Gastrocnemius medialis (tissue), 4 donors: ENCODE measurements around the gene ABCB9. TPM values are rescaled to one million over a fixed set of nuclear protein-coding genes. Genes with fewer than 3 reads are reported as not detected.

Experiments
- ATAC-seq, 2 donors: fragments of 150-250 bp; one replicate each; pipeline ENCODE4 v1.9.1; 2016
- DNase-seq, 2 donors: peaks; one replicate each; pipeline ENCODE4 v3.0.0-alpha.2; 2019
- H3K27ac ChIP-seq, 4 donors: fragments of 200-600 bp; sonication (generic); 1 replicate in 1 of 4; 2 replicates in 3 of 4; pipeline ENCODE4 v1.5.1; 2016 to 2018; ENCODE audit warnings: mild to moderate bottlenecking in 2 of 4, moderate library complexity in 1 of 4
- H3K27me3 ChIP-seq, 3 donors: fragments of 200-600 bp; sonication (generic) in 2 of 3; 1 replicate in 1 of 3; 2 replicates in 2 of 3; pipeline versions ENCODE4 v1.5.1 to v1.6.0; 2016 to 2019; ENCODE audit warnings: mild to moderate bottlenecking in 1 of 3, moderate library complexity in 1 of 3
- H3K36me3 ChIP-seq, 2 donors: fragments of 200-600 bp; sonication (generic) in 1 of 2; one replicate each; pipeline ENCODE4 v1.5.1; 2017 to 2018
- H3K4me1 ChIP-seq, 2 donors: fragments of 200-600 bp; sonication (generic) in 1 of 2; one replicate each; pipeline ENCODE4 v1.5.1; 2016 to 2017; ENCODE audit warnings: mild to moderate bottlenecking in 2 of 2
- H3K4me3 ChIP-seq, 4 donors: fragments of 200-600 bp; sonication (generic) in 3 of 4; 1 replicate in 1 of 4; 2 replicates in 3 of 4; pipeline ENCODE4 v1.5.1; 2016 to 2019; ENCODE audit warnings: mild to moderate bottlenecking in 2 of 4
- H3K9me3 ChIP-seq, 3 donors: fragments of 200-600 bp; sonication (generic) in 2 of 3; 1 replicate in 1 of 3; 2 replicates in 2 of 3; pipeline ENCODE4 v1.5.1; 2016 to 2019
- CTCF ChIP-seq, 5 experiments: fragments of 450-650 bp in 3 of 5; fragments of 200-600 bp in 2 of 5; sonication (generic) in 2 of 5; IDR thresholded peaks in 4 of 5; conservative IDR thresholded peaks in 1 of 5; 1 replicate in 4 of 5; 2 replicates in 1 of 5; pipeline ENCODE4 v1.5.1; 2016 to 2019; ENCODE audit warnings: antibody characterized with exemption in 5 of 5, mild to moderate bottlenecking in 3 of 5, moderate library complexity in 3 of 5
- POLR2A ChIP-seq, 2 donors: fragments of 450-650 bp; IDR thresholded peaks; one replicate each; pipeline ENCODE4 v1.6.1; 2017; ENCODE audit warnings: antibody characterized with exemption in 2 of 2, mild to moderate bottlenecking in 2 of 2, moderate library complexity in 2 of 2
- in situ Hi-C, 4 donors: fragments of 200-750 bp; cut with MboI; loops; one replicate each; pipeline versions ENCODE4 v1.15.0 to v1.8.0; 2017; ENCODE audit warnings: low sequenced_read_pairs in 4 of 4
- intact Hi-C: fragments of 100-400 bp; cut with DNase I; formaldehyde crosslinking; loops from one replicate; pipeline ENCODE4 v1.15.1; 2023; ENCODE audit warnings: low total_unique reads
- total RNA-seq, 4 donors: library from RNA; depleted of rRNA; stranded (reverse); fragments of >200 nt; gene quantifications; one replicate each; pipeline versions ENCODE4 v1.1.0 to v1.2.3, GENCODE V29; 2016

Gene ABCB9
- total RNA-seq, 4 donors from 2014 or later = 0.53 to 1.5 (median 0.99) TPM

GRCh38 chr12:122995503-122996187 lies 29.4 kb upstream of the ABCB9 start:
- in situ Hi-C loops (no loop called here), intact Hi-C loops (no loop called here)
- no peak overlapping the region for H3K4me3 ChIP-seq
- H3K36me3 ChIP-seq = no peaks in the 10 kb centered on the region
- ATAC-seq (peak; percentile 64 to 85), DNase-seq (peak; percentile 46 to 88)
- no peaks in the 10 kb centered on the region for H3K9me3 ChIP-seq
- TF ChIP-seq CTCF (IDR thresholded peaks at IDR 0.05 in 4 of 5, conservative IDR thresholded peaks at IDR 0.05 in 1 of 5) (no peak), POLR2A (IDR thresholded peaks at IDR 0.05) (no peak)
- peak overlapping the region; percentile 39 to 62 (median 46) for H3K27ac ChIP-seq
- peaks cover 20 to 49% of the 10 kb centered on the region in 2 donors for H3K4me1 ChIP-seq
- H3K27me3 ChIP-seq = no peaks in the 10 kb centered on the region

- no peak overlapping the region for H3K27ac ChIP-seq
- intact Hi-C loops (no loop called here), in situ Hi-C loops (no loop called here)
- no peaks in the 10 kb centered on the region for H3K9me3 ChIP-seq
- H3K4me3 ChIP-seq = no peak overlapping the region
- ATAC-seq = peak in 1 of 2 donors; percentile 1
- H3K4me1 ChIP-seq = peaks cover 20 to 48% of the 10 kb centered on the region in 2 donors
- TF ChIP-seq POLR2A (IDR thresholded peaks at IDR 0.05) (no peak), CTCF (IDR thresholded peaks at IDR 0.05 in 4 of 5, conservative IDR thresholded peaks at IDR 0.05 in 1 of 5) (no peak)
- DNase-seq = no peak
- H3K27me3 ChIP-seq = no peaks in the 10 kb centered on the region
- no peaks in the 10 kb centered on the region for H3K36me3 ChIP-seq
These were observed 28.7 kb upstream of the ABCB9 start for GRCh38 chr12:122994781-122995502.

GRCh38 chr12:122994140-122994675 lies 27.9 kb upstream of the ABCB9 start:
- Histone ChIP-seq H3K9me3 (no peaks in the 10 kb centered on the region), H3K4me3 (no peak overlapping the region), H3K27ac (no peak overlapping the region), H3K27me3 (no peaks in the 10 kb centered on the region), H3K36me3 (no peaks in the 10 kb centered on the region), H3K4me1 (peaks cover 15 to 41% of the 10 kb centered on the region in 2 donors)
- ATAC-seq (no peak), DNase-seq (no peak)
- TF ChIP-seq CTCF (IDR thresholded peaks at IDR 0.05 in 4 of 5, conservative IDR thresholded peaks at IDR 0.05 in 1 of 5) (no peak), POLR2A (IDR thresholded peaks at IDR 0.05) (no peak)
- intact Hi-C loops (no loop called here), in situ Hi-C loops (no loop called here)

DNA sequence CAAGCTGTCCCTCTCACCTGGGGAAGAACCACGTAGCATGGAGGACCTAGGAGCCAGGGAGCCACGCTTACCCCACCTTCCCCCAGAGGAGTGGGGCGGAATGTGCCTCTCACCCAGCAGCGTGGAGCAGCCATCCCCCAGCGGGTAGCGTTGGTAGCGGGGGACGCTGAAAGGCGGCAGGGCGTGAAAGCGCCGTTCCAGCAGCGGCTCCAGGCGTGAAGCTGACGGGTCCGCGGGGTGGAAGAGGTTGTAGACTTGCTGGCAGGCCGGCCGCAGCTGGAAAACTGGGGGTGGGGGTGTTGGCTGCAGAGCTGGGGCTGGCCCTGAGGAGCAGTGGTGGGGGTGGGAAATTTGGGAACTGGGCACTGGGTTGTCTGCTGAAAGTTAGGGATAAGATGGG lies 26.1 kb upstream of the ABCB9 start:
- no peaks in the 10 kb centered on the region for H3K27me3 ChIP-seq
- H3K4me1 ChIP-seq = peaks cover 15 to 28% of the 10 kb centered on the region in 2 donors
- DNase-seq (no peak), ATAC-seq (no peak)
- H3K4me3 ChIP-seq = no peak overlapping the region
- intact Hi-C loops (no loop called here), in situ Hi-C loops (no loop called here)
- peaks cover 0 to under 1% of the 10 kb centered on the region in 2 donors for H3K36me3 ChIP-seq
- no peak for TF ChIP-seq POLR2A (IDR thresholded peaks at IDR 0.05)
- TF ChIP-seq CTCF (IDR thresholded peaks at IDR 0.05 in 4 of 5, conservative IDR thresholded peaks at IDR 0.05 in 1 of 5) = no peak
- H3K9me3 ChIP-seq = no peaks in the 10 kb centered on the region
- no peak overlapping the region for H3K27ac ChIP-seq
